Mesendoderm (in vitro differentiated cells): ENCODE results near the gene NOS1.

Source experiments
- DNase-seq: peaks from one replicate; pipeline ENCODE4 v3.0.0; 2013
- H2AK5ac ChIP-seq: 2 replicates; pipeline ENCODE4 v1.6.1; 2013; ENCODE audit warnings: low read length, inconsistent platforms
- H2BK120ac ChIP-seq: 2 replicates; pipeline ENCODE4 v1.6.1; 2013; ENCODE audit warnings: low read depth, mild to moderate bottlenecking, low read length, moderate library complexity, mixed read lengths
- H2BK15ac ChIP-seq: replicated peaks from 2 replicates; pipeline ENCODE4 v1.6.1; 2013; ENCODE audit warnings: low read depth, mild to moderate bottlenecking, moderate library complexity
- H2BK5ac ChIP-seq: 2 replicates; pipeline ENCODE4 v1.6.1; 2013; ENCODE audit warnings: low read length, inconsistent platforms
- H3K18ac ChIP-seq: 2 replicates; pipeline ENCODE4 v1.6.1; 2013; ENCODE audit warnings: mild to moderate bottlenecking, low read length, mixed read lengths
- H3K23ac ChIP-seq: one replicate; pipeline ENCODE4 v1.6.1; 2013; ENCODE audit warnings: low read length
- H3K27ac ChIP-seq: 2 replicates; pipeline ENCODE4 v1.5.1; 2013; ENCODE audit warnings: low read depth, mild to moderate bottlenecking, inconsistent platforms, low read length, moderate library complexity
- H3K27me3 ChIP-seq: 2 replicates; pipeline ENCODE4 v1.6.1; 2013; ENCODE audit warnings: low read length, control low read depth, mild to moderate bottlenecking, inconsistent platforms; ENCODE audit not compliant: insufficient read depth, poor library complexity
- H3K36me3 ChIP-seq: 2 replicates; pipeline ENCODE4 v1.6.1; 2013; ENCODE audit warnings: low read length, inconsistent platforms; ENCODE audit not compliant: control insufficient read depth, insufficient read depth
- H3K4ac ChIP-seq: one replicate; pipeline ENCODE4 v1.6.1; 2013; ENCODE audit warnings: low read depth, mild to moderate bottlenecking, low read length, moderate library complexity
- H3K4me1 ChIP-seq: 2 replicates; pipeline ENCODE4 v1.6.1; 2013; ENCODE audit warnings: low read depth, low read length, inconsistent platforms; ENCODE audit not compliant: control insufficient read depth
- H3K4me2 ChIP-seq: 2 replicates; pipeline ENCODE4 v1.6.1; 2013; ENCODE audit warnings: low read length
- H3K4me3 ChIP-seq: 2 replicates; pipeline ENCODE4 v1.5.1; 2013; ENCODE audit warnings: mild to moderate bottlenecking, low read length
- H3K56ac ChIP-seq: one replicate; pipeline ENCODE4 v1.6.1; 2013; ENCODE audit warnings: low read length
- H3K79me1 ChIP-seq: 2 replicates; pipeline ENCODE4 v1.6.1; 2013; ENCODE audit warnings: low read length, inconsistent platforms
- H3K79me2 ChIP-seq: 2 replicates; pipeline ENCODE4 v1.6.1; 2013; ENCODE audit warnings: mild to moderate bottlenecking, low read length; ENCODE audit not compliant: control insufficient read depth, insufficient read depth
- H3K9ac ChIP-seq: 2 replicates; pipeline ENCODE4 v1.6.1; 2013; ENCODE audit warnings: low read length, inconsistent platforms
- H4K5ac ChIP-seq: one replicate; pipeline ENCODE4 v1.6.1; 2013; ENCODE audit warnings: low read length
- H4K8ac ChIP-seq: one replicate; pipeline ENCODE4 v1.6.1; 2013; ENCODE audit warnings: low read depth, mild to moderate bottlenecking, control low read depth, low read length, moderate library complexity
- WGBS: extraction: QIAGEN DNeasy Blood & Tissue Kit; methylation state at CpG from one replicate; pipeline ENCODE4 v1.1.7; 2013; ENCODE audit warnings: low lambda C conversion rate, missing lambda C conversion rate; ENCODE audit not compliant: insufficient coverage; ENCODE audit errors: extremely low coverage; 5-methylcytosine and 5-hydroxymethylcytosine counted together

NOS1 gene

GRCh38 chr12:117339104-117339503 lies 22.3 kb downstream of the NOS1 start:
- WGBS: no CpG with 5 or more reads among the region's 4 CpGs

DNA sequence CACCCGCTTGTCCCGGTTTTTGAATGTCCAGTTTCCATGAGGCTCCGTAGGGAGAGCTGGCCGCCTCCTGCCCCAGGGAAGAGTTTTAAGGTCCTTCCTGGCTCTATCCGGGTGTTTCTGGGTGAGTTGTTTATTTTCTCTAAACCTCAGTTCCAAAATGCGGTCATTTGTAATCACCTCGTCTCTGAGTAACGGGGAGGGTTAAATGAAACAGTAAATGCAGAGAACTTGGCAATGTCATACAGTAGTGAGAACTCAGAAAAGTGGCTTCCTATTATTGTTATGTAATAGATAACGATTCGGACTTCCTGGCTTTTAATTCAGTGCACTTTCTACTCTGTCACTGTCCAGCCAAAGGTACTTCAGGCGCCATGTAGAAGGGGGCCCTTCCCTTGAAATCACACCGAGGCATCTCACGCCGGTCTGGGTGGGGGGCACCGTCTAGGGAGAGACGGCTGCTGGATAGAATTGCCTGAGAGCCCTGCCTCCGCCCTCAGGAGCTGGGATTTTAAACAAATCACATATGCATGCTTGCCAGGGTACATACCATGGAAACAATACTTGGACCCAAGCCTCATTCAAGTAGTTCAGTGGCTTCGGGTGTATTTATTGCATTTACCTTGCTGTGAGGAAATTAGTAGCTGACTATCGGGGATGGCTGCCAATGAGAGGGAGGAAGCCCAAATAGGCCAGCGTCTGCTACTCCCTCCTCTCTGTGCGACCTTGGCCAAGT lies 26.4 kb downstream of the NOS1 start:
- H3K4me1 ChIP-seq: no peaks in the 10 kb centered on the region
- H4K8ac ChIP-seq: no peak overlapping the region
- no peak overlapping the region for H2AK5ac ChIP-seq
- H3K56ac ChIP-seq: no peak overlapping the region
- H2BK120ac ChIP-seq: no peak overlapping the region
- H3K79me2 ChIP-seq: no peaks in the 10 kb centered on the region
- H3K4ac ChIP-seq: no peak overlapping the region
- H3K27me3 ChIP-seq: no peaks in the 10 kb centered on the region
- no peak for DNase-seq
- H3K27ac ChIP-seq: no peak overlapping the region
- H2BK5ac ChIP-seq: no peak overlapping the region
- no peak overlapping the region for H2BK15ac ChIP-seq
- no CpG with 5 or more reads among the region's 21 CpGs for WGBS
- H3K18ac ChIP-seq: no peak overlapping the region
- no peaks in the 10 kb centered on the region for H3K36me3 ChIP-seq
- no peak overlapping the region for H3K4me3 ChIP-seq
- no peak overlapping the region for H3K9ac ChIP-seq
- H3K4me2 ChIP-seq: no peak overlapping the region
- no peak overlapping the region for H4K5ac ChIP-seq
- H3K23ac ChIP-seq: no peak overlapping the region
- no peaks in the 10 kb centered on the region for H3K79me1 ChIP-seq

More at GRCh38 chr12:117339104-117339503, 22.3 kb downstream of the NOS1 start:
- Histone ChIP-seq H4K8ac (no peak overlapping the region), H3K4me1 (no peaks in the 10 kb centered on the region), H2BK120ac (no peak overlapping the region), H3K36me3 (no peaks in the 10 kb centered on the region), H3K4ac (no peak overlapping the region), H3K23ac (no peak overlapping the region), H3K27me3 (no peaks in the 10 kb centered on the region), H3K79me2 (no peaks in the 10 kb centered on the region), H3K4me2 (no peak overlapping the region), H3K27ac (no peak overlapping the region), H3K56ac (no peak overlapping the region), H2AK5ac (no peak overlapping the region), H4K5ac (no peak overlapping the region), H2BK5ac (no peak overlapping the region), H3K9ac (no peak overlapping the region), H3K4me3 (no peak overlapping the region), H2BK15ac (no peak overlapping the region), H3K79me1 (no peaks in the 10 kb centered on the region), H3K18ac (no peak overlapping the region)
- DNase-seq: no peak

DNA sequence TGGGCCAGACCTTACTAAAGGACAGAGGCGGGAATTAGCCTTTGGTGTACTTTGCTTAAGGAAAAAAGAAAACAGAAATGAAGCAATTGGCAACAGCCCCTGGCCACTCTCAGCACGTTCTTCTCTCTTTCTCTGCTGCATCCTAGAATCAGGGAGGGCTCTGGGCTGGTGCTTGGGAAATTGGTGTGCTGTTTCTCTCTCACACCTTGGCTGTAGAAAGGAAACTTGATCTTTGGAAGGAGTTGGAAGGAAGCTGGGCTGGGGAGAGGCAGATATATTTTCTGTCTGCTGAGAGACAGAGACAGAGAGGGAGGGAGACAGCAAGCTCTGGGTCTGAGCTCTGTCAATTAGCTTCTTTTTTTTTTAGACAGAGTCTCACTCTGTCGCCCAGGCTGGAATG lies 27.4 kb downstream of the NOS1 start:
- Histone ChIP-seq H3K4me2 (no peak overlapping the region), H2BK15ac (no peak overlapping the region), H3K79me2 (no peaks in the 10 kb centered on the region), H2BK5ac (no peak overlapping the region), H3K79me1 (no peaks in the 10 kb centered on the region), H4K5ac (no peak overlapping the region), H3K56ac (no peak overlapping the region), H3K4me1 (no peaks in the 10 kb centered on the region), H3K27me3 (no peaks in the 10 kb centered on the region), H3K9ac (no peak overlapping the region), H3K4ac (no peak overlapping the region), H3K18ac (no peak overlapping the region), H4K8ac (no peak overlapping the region), H3K4me3 (no peak overlapping the region), H3K36me3 (no peaks in the 10 kb centered on the region), H2AK5ac (no peak overlapping the region), H3K27ac (no peak overlapping the region), H2BK120ac (no peak overlapping the region), H3K23ac (no peak overlapping the region)
- no CpG with 5 or more reads among the region's 3 CpGs for WGBS
- DNase-seq: no peak

DNA sequence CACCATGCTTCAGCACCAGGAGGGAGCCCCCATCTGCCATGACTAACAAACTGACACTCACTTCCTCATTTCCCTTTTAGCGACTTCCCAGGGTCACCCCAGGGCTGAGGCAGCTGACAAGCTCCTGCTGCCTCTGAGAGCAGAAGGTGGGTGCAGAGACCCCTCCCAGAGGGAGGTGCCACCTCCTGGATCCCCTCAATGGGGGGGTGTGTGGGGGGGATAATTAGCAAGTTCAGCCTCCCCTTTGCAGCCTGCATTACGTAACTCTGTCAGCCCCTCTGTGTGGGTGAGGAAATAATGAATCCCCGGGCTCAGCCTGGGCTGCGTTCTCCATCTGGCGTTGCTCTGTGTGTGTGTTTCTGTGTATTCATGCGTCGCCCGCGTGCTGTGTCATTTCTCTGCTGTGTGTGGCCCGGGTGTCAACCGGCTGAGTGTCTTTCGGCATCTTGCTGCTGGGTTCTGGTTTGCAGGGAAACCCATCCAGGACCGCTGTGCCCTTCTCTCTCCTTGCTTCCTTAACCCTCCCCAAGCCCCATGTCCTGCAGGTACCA lies 28.0 kb downstream of the NOS1 start:
- H2BK5ac ChIP-seq: no peak overlapping the region
- H3K4me2 ChIP-seq: no peak overlapping the region
- H4K8ac ChIP-seq: no peak overlapping the region
- H3K79me2 ChIP-seq: no peaks in the 10 kb centered on the region
- no peak overlapping the region for H2AK5ac ChIP-seq
- H3K56ac ChIP-seq: no peak overlapping the region
- H3K27ac ChIP-seq: no peak overlapping the region
- no peak overlapping the region for H3K23ac ChIP-seq
- no peak overlapping the region for H3K18ac ChIP-seq
- H2BK15ac ChIP-seq: no peak overlapping the region
- H3K27me3 ChIP-seq: no peaks in the 10 kb centered on the region
- DNase-seq: no peak
- no peak overlapping the region for H4K5ac ChIP-seq
- no peak overlapping the region for H3K9ac ChIP-seq
- H3K36me3 ChIP-seq: no peaks in the 10 kb centered on the region
- H3K4me3 ChIP-seq: no peak overlapping the region
- WGBS: no CpG with 5 or more reads among the region's 13 CpGs
- no peaks in the 10 kb centered on the region for H3K4me1 ChIP-seq
- H3K4ac ChIP-seq: no peak overlapping the region
- H2BK120ac ChIP-seq: no peak overlapping the region
- H3K79me1 ChIP-seq: no peaks in the 10 kb centered on the region

DNA sequence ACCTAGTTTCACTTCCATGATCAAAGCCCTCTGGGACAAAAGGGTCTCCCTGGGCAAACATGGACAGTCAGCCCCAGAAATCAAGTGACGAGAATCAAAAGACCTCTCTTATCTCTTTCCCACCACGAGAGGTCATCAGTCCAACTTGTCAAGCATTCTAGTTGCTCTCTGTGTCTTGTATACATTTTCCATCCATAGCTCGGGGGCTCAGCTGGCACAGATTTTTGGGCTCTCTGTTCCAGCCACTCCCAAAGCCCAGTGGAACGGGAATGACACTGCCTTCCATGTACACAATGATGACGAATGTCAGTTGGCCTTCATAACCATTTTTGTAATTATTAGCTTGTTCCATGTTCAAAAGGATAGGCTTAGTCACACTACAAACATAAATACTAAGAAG lies 29.7 kb downstream of the NOS1 start:
- no peak overlapping the region for H2BK15ac ChIP-seq
- H3K36me3 ChIP-seq: no peaks in the 10 kb centered on the region
- no peak overlapping the region for H2BK120ac ChIP-seq
- H3K27me3 ChIP-seq: no peaks in the 10 kb centered on the region
- WGBS: no CpG with 5 or more reads among the region's 5 CpGs
- no peaks in the 10 kb centered on the region for H3K4me1 ChIP-seq
- H3K23ac ChIP-seq: no peak overlapping the region
- no peak overlapping the region for H4K5ac ChIP-seq
- H4K8ac ChIP-seq: no peak overlapping the region
- no peak overlapping the region for H3K9ac ChIP-seq
- H2BK5ac ChIP-seq: no peak overlapping the region
- no peak for DNase-seq
- no peak overlapping the region for H3K4ac ChIP-seq
- no peak overlapping the region for H3K4me2 ChIP-seq
- no peak overlapping the region for H3K56ac ChIP-seq
- no peak overlapping the region for H3K27ac ChIP-seq
- no peaks in the 10 kb centered on the region for H3K79me1 ChIP-seq
- H3K18ac ChIP-seq: no peak overlapping the region
- H3K79me2 ChIP-seq: no peaks in the 10 kb centered on the region
- H3K4me3 ChIP-seq: no peak overlapping the region
- H2AK5ac ChIP-seq: no peak overlapping the region
